T-cell (primary cell): ENCODE data around the gene ZNF521. TPM values are rescaled to one million over a fixed set of nuclear protein-coding genes. Genes with fewer than 3 reads are reported as not detected.
"Not testable (repeated sequence)": the region's sequence is repeated elsewhere in the genome, so short reads cannot be mapped to it uniquely, and the experiment has no call there.

ENCODE experiments used
- ATAC-seq, 4 experiments: fragments of 200-7000 bp in 3 of 4; fragments of 150-1000 bp in 1 of 4; cut with Tn5 transposase; replicated peaks in 1 of 4; 1 replicate in 3 of 4; 2 replicates in 1 of 4; pipeline ENCODE4 v1.10.0; 2021; ENCODE audit warnings: moderate library complexity in 3 of 4, mild to moderate bottlenecking in 2 of 4, moderate number of reproducible peaks in 1 of 4
- CTCF ChIA-PET, 2 donors: fragments of 300-600 bp; sonication (Branson Sonifier 250); formaldehyde crosslinking; loops; one replicate each; lab custom pipeline; 2022; ENCODE audit warnings: antibody characterized with exemption in 2 of 2; lab: Charles Lee
- POLR2A ChIA-PET, 2 donors: fragments of 300-600 bp; sonication (Branson Sonifier 250); formaldehyde crosslinking; loops; one replicate each; lab custom pipeline; 2022; ENCODE audit warnings: antibody characterized with exemption in 2 of 2; lab: Charles Lee
- DNase-seq, 35 experiments: peaks; one replicate each; pipeline versions ENCODE4 v3.0.0 to v3.0.0-alpha.2; 2013 to 2023
- H3K27ac ChIP-seq: one replicate; pipeline ENCODE4 v1.5.1; 2013; ENCODE audit warnings: low read length
- H3K27me3 ChIP-seq, 2 experiments: replicated peaks in 1 of 2; 1 replicate in 1 of 2; 2 replicates in 1 of 2; pipeline versions ENCODE4 v1.6.1 to v1.7.0; 2013; ENCODE audit warnings: low read length in 1 of 2, mixed read lengths in 1 of 2; ENCODE audit not compliant: control insufficient read depth in 2 of 2, insufficient read depth in 2 of 2; ENCODE audit errors: extremely low read depth in 1 of 2
- H3K36me3 ChIP-seq, 2 donors: 1 replicate in 1 of 2; 2 replicates in 1 of 2; pipeline versions ENCODE4 v1.6.1 to v1.7.0; 2013; ENCODE audit warnings: low read length in 1 of 2; ENCODE audit not compliant: control insufficient read depth in 2 of 2, insufficient read depth in 1 of 2; ENCODE audit errors: extremely low read depth in 1 of 2
- H3K4me1 ChIP-seq, 2 experiments: 1 replicate in 1 of 2; 2 replicates in 1 of 2; pipeline versions ENCODE4 v1.6.1 to v1.7.0; 2013; ENCODE audit warnings: low read length in 2 of 2, mixed read lengths in 1 of 2; ENCODE audit not compliant: insufficient read depth in 2 of 2, control insufficient read depth in 1 of 2; ENCODE audit errors: extremely low read depth in 1 of 2
- H3K4me3 ChIP-seq, 2 donors: 1 replicate in 1 of 2; 2 replicates in 1 of 2; pipeline versions ENCODE4 v1.5.1 to v1.7.0; 2013; ENCODE audit warnings: mild to moderate bottlenecking in 2 of 2, low read length in 1 of 2, moderate library complexity in 1 of 2; ENCODE audit not compliant: control insufficient read depth in 1 of 2; ENCODE audit errors: extremely low read depth in 1 of 2
- H3K9me3 ChIP-seq: 2 replicates; pipeline ENCODE4 v1.7.0; 2013
- H3K27ac Mint-ChIP-seq, 2 donors: one replicate each; pipeline ENCODE4 v1.8.0; 2020 to 2021; ENCODE audit warnings: mild to moderate bottlenecking in 2 of 2, mixed read lengths in 2 of 2
- H3K27me3 Mint-ChIP-seq, 2 donors: one replicate each; pipeline ENCODE4 v1.8.0; 2021 to 2022; ENCODE audit warnings: mixed read lengths in 2 of 2
- H3K36me3 Mint-ChIP-seq: one replicate; pipeline ENCODE4 v1.8.0; 2021; ENCODE audit warnings: mixed read lengths
- H3K4me1 Mint-ChIP-seq, 3 donors: one replicate each; pipeline ENCODE4 v1.8.0; 2020 to 2022; ENCODE audit warnings: mixed read lengths in 3 of 3, mild to moderate bottlenecking in 1 of 3
- H3K4me3 Mint-ChIP-seq, 3 donors: one replicate each; pipeline ENCODE4 v1.8.0; 2020 to 2022; ENCODE audit warnings: mild to moderate bottlenecking in 3 of 3, mixed read lengths in 3 of 3, moderate library complexity in 3 of 3
- H3K9me3 Mint-ChIP-seq, 3 donors: one replicate each; pipeline ENCODE4 v1.8.0; 2020 to 2022; ENCODE audit warnings: mixed read lengths in 3 of 3
- WGBS: methylation state at CpG from one replicate; pipeline ENCODE4 v1.1.5; 2013; ENCODE audit warnings: missing lambda C conversion rate; ENCODE audit not compliant: insufficient coverage; 5-methylcytosine and 5-hydroxymethylcytosine counted together
- total RNA-seq, 35 experiments: library from RNA in 6 of 35; stranded (reverse) in 6 of 35; fragments of 120-200 nt in 1 of 35; gene quantifications; one replicate each; pipeline versions ENCODE4 v1.2.1 to v1.2.4 and lab custom pipeline; 2013 to 2026

ZNF521 gene
- total RNA-seq, 5 donors from 2014 or later (not counting 1 experiment from before 2014, with no cell fraction given), result 0.30 to 2.3 (median 1.4) TPM

GRCh38 chr18:25266931-25267527 is 84.9 kb downstream of the ZNF521 start:
- ATAC-seq, POLR2A ChIA-PET, H3K4me1 Mint-ChIP-seq, H3K36me3 ChIP-seq, H3K36me3 Mint-ChIP-seq, H3K4me1 ChIP-seq, H3K9me3 ChIP-seq, H3K4me3 Mint-ChIP-seq, DNase-seq, H3K27ac Mint-ChIP-seq, H3K27ac ChIP-seq, H3K27me3 ChIP-seq, H3K4me3 ChIP-seq, CTCF ChIA-PET, H3K9me3 Mint-ChIP-seq: not testable (repeated sequence)
- 88% methylated on average over 3 of the region's 12 CpGs for WGBS
- H3K27me3 Mint-ChIP-seq, result peaks cover 0 to 20% of the 10 kb centered on the region in 2 donors

GRCh38 chr18:25262920-25263319 is 89.0 kb downstream of the ZNF521 start:
- ATAC-seq (no peak), DNase-seq (no peak)
- Mint-ChIP-seq H3K27me3 (peaks cover 0 to 15% of the 10 kb centered on the region in 2 donors), H3K4me3 (no peak overlapping the region), H3K4me1 (no peaks in the 10 kb centered on the region), H3K27ac (no peak overlapping the region), H3K9me3 (no peaks in the 10 kb centered on the region), H3K36me3 (no peaks in the 10 kb centered on the region)
- H3K27ac ChIP-seq, result no peak overlapping the region
- no peaks in the 10 kb centered on the region for H3K4me1 ChIP-seq
- ChIA-PET POLR2A (no interaction called here), CTCF (no interaction called here)
- no peaks in the 10 kb centered on the region for H3K36me3 ChIP-seq
- H3K4me3 ChIP-seq, result no peak overlapping the region
- H3K27me3 ChIP-seq, result no peaks in the 10 kb centered on the region
- H3K9me3 ChIP-seq, result no peaks in the 10 kb centered on the region
- WGBS, result no CpG with 5 or more reads among the region's 2 CpGs

- DNase-seq, result no peak
- no peak overlapping the region for H3K27ac ChIP-seq
- WGBS, result no CpG with 5 or more reads among the region's 5 CpGs
- peaks cover 0 to 9% of the 10 kb centered on the region in 2 experiments for H3K4me1 ChIP-seq
- ChIA-PET POLR2A (no interaction called here), CTCF (no interaction called here)
- H3K36me3 ChIP-seq, result no peaks in the 10 kb centered on the region
- Mint-ChIP-seq H3K27me3 (peaks cover 0 to 15% of the 10 kb centered on the region in 2 donors), H3K4me3 (no peak overlapping the region), H3K36me3 (no peaks in the 10 kb centered on the region), H3K4me1 (peaks cover 0 to 9% (median 3%) of the 10 kb centered on the region in 3 donors), H3K9me3 (no peaks in the 10 kb centered on the region), H3K27ac (no peak overlapping the region)
- H3K4me3 ChIP-seq, result no peak overlapping the region
- H3K9me3 ChIP-seq, result no peaks in the 10 kb centered on the region
- ATAC-seq, result no peak
- H3K27me3 ChIP-seq, result no peaks in the 10 kb centered on the region
Observed at GRCh38 chr18:25261768-25262167, 90.2 kb downstream of the ZNF521 start.

- whole genome bisulfite sequencing, result 87% methylated on average over 3 of the region's 4 CpGs
- H3K4me1 Mint-ChIP-seq, result peaks cover 0 to 15% (median 6%) of the 10 kb centered on the region in 3 donors
- ATAC-seq (no peak), DNase-seq (no peak)
- no peak overlapping the region for H3K4me3 Mint-ChIP-seq
- peaks cover 0 to under 1% of the 10 kb centered on the region in 2 donors for H3K27me3 Mint-ChIP-seq
- H3K27me3 ChIP-seq, result no peaks in the 10 kb centered on the region
- H3K9me3 Mint-ChIP-seq, result no peaks in the 10 kb centered on the region
- no peak overlapping the region for H3K27ac ChIP-seq
- H3K4me3 ChIP-seq, result no peak overlapping the region
- H3K36me3 Mint-ChIP-seq, result no peaks in the 10 kb centered on the region
- CTCF ChIA-PET, result no interaction called here
- H3K4me1 ChIP-seq, result peaks cover 0 to 13% of the 10 kb centered on the region in 2 experiments
- no peak overlapping the region for H3K27ac Mint-ChIP-seq
- POLR2A ChIA-PET, result no interaction called here
- H3K9me3 ChIP-seq, result no peaks in the 10 kb centered on the region
- H3K36me3 ChIP-seq, result no peaks in the 10 kb centered on the region
Observed at GRCh38 chr18:25256439-25256838, 95.5 kb downstream of the ZNF521 start.

GRCh38 chr18:25253779-25254178 is 98.2 kb downstream of the ZNF521 start:
- Histone ChIP-seq H3K27me3 (no peaks in the 10 kb centered on the region), H3K9me3 (no peaks in the 10 kb centered on the region), H3K27ac (no peak overlapping the region), H3K4me3 (no peak overlapping the region), H3K36me3 (no peaks in the 10 kb centered on the region), H3K4me1 (peaks cover 0 to 13% of the 10 kb centered on the region in 2 experiments)
- WGBS, result no CpG with 5 or more reads among the region's 1 CpG
- CTCF ChIA-PET, result no interaction called here
- Mint-ChIP-seq H3K27me3 (peaks cover 0 to 4% of the 10 kb centered on the region in 2 donors), H3K27ac (no peak overlapping the region), H3K4me3 (no peak overlapping the region), H3K9me3 (no peaks in the 10 kb centered on the region), H3K4me1 (peaks cover 0 to 15% (median 6%) of the 10 kb centered on the region in 3 donors), H3K36me3 (no peaks in the 10 kb centered on the region)
- DNase-seq (no peak), ATAC-seq (no peak)
- POLR2A ChIA-PET, result no interaction called here

- POLR2A ChIA-PET, result no interaction called here
Observed at GRCh38 chr18:25253136-25253535, 98.8 kb downstream of the ZNF521 start.

More at GRCh38 chr18:25253136-25253535, 98.8 kb downstream of the ZNF521 start:
- Histone ChIP-seq H3K36me3 (no peaks in the 10 kb centered on the region), H3K4me3 (no peak overlapping the region), H3K9me3 (no peaks in the 10 kb centered on the region), H3K27me3 (no peaks in the 10 kb centered on the region), H3K4me1 (peaks cover 0 to 13% of the 10 kb centered on the region in 2 experiments), H3K27ac (no peak overlapping the region)
- no peak for ATAC-seq
- Mint-ChIP-seq H3K27ac (no peak overlapping the region), H3K9me3 (no peaks in the 10 kb centered on the region), H3K36me3 (no peaks in the 10 kb centered on the region), H3K4me1 (peaks cover 0 to 15% (median 6%) of the 10 kb centered on the region in 3 donors), H3K27me3 (peaks cover 0 to 4% of the 10 kb centered on the region in 2 donors), H3K4me3 (no peak overlapping the region)
- CTCF ChIA-PET, result no interaction called here
- no CpG with 5 or more reads among the region's 1 CpG for WGBS
- no peak for DNase-seq
